Measurements from ENCODE around the gene TMEM156. TPM values are rescaled to one million over a fixed set of nuclear protein-coding genes. Genes with fewer than 3 reads are reported as not detected.

TMEM156 gene
- total RNA-seq: 0.15 TPM in 1 of 2 replicates, not detected in the other

GRCh38 chr4:39032218-39033085 lies at the start of gene TMEM156:
TSS of gene TMEM156 (minus strand) at chr4:39032409. CDS start at chr4:39032313, 96 bp downstream.

DNA sequence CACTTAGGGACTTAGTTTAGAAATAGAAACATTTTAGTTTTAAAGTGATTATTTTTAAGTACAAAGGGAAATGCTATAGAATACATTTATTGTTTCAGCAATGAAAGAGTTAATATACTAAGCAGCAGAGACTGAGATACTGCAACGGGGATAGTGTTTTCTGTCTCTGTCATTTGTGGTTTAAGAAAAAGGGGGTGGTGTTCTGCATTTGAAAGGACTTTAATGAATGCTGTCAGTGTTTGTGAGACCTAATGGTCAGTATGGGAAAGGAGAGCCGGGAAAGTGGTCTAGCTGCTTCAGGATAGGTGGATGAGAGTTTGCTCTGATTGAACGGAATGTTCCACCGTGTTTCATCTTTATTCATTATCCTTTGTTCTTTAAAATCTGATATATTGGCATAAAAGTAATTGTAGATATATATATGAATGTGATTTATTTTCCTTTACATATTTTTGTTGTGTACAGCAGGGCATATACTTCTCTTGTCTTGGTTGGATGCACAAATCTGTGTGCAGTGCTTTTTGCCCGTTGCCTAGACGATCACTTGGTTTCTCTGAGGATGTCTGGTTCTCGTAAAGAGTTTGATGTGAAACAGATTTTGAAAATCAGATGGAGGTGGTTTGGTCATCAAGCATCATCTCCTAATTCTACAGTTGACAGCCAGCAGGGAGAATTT lies 30.0 kb upstream of the TMEM156 start, which contains the start of gene KLHL5:
KLHL5 (plus strand) TSS at position 139 of the 676 bp plus-strand sequence; CDS start at position 560, 421 bp downstream.

Other genes with a start within 250 kb of the TMEM156 start
- gene TLR10, start 249.4 kb downstream of the TMEM156 start, total RNA-seq: 0.15 TPM in 1 of 2 replicates, not detected in the other
- gene TLR1, start 227.6 kb downstream of the TMEM156 start, total RNA-seq: 2.2 TPM in 2 replicates
- 1.3 and 2.5 TPM in 2 replicates for gene TLR6, start 175.6 kb downstream of the TMEM156 start, total RNA-seq
- 454 and 664 TPM in 2 replicates for gene FAM114A1, start 164.6 kb downstream of the TMEM156 start, total RNA-seq
- gene KLHL5, start 29.8 kb upstream of the TMEM156 start, total RNA-seq: 55.9 and 83.2 TPM in 2 replicates
- gene WDR19, start 150.1 kb upstream of the TMEM156 start, total RNA-seq: 34.4 and 42.6 TPM in 2 replicates

All from smooth muscle cell of trachea (primary cell).